Measurements from ENCODE around the gene ZWINT.

ZWINT gene, protein sequence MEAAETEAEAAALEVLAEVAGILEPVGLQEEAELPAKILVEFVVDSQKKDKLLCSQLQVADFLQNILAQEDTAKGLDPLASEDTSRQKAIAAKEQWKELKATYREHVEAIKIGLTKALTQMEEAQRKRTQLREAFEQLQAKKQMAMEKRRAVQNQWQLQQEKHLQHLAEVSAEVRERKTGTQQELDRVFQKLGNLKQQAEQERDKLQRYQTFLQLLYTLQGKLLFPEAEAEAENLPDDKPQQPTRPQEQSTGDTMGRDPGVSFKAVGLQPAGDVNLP

DNA sequence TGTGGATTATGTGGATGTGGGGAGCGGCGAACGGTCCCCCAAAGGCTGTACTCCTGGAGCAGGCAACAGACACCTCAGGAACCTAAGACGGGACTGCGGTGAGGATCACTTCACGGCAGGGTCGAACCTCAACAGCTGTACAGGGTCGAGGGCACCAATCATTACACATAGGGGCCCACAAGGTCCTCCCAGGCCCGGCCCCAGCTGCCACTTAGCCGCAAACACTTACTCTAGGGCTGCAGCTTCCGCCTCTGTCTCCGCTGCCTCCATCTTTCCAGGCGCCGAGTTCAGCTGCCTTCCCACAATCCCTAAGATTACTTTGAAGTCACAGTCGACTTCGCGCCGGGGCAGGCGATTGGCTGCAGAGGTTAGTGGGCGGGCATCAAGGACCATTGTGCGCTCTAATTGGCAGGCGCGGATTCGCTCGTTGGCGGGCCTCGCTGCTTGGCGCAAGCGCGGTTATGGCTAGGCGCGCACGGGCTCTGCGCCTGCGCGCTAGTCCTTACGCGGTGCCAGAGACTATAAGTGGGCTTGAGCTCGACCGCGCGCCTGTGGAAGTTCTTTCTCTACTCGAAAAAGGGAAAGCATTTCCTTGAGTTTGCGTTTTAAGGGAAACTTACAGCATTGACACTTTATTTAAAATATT, at the start of gene ZWINT:
Gene ZWINT, minus strand, starts transcription at position 293 of the 646 bp plus-strand sequence. Its CDS starts 23 bp downstream, at position 270.
- TF ChIP-seq ZNF274 (IDR thresholded peaks at IDR 0.05; ENCODE audit: low read depth, low read length) = no peak

DNA sequence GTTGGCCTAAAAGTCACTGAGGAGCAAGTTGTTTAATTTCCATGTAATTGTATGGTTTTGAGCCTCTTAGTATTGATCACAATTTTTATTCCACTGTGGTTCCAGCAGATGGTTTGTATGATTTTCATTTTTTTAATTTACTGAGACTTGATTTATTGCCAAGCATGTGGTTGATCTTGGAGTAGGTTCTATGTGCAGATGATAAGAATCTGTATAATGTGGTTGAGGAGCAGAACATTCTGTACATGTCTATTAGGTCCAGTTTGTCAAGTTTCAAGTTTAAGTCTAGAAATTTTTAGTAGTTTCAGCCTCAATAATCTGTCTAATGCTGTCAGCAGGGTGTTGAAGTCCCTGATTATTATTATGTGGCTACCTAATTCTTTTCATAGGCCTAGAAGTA, 22.7 kb upstream of the ZWINT start:
- TF ChIP-seq ZNF274 (IDR thresholded peaks at IDR 0.05; ENCODE audit: low read depth, low read length) = no peak
- H3K4me3 ChIP-seq (ENCODE audit: low read length) = no peak overlapping the region

More for the DNA sequence above, at the start of gene ZWINT:
- H3K4me3 ChIP-seq (ENCODE audit: low read length) = peak within 1 kb of the TSS; percentile 100

DNA sequence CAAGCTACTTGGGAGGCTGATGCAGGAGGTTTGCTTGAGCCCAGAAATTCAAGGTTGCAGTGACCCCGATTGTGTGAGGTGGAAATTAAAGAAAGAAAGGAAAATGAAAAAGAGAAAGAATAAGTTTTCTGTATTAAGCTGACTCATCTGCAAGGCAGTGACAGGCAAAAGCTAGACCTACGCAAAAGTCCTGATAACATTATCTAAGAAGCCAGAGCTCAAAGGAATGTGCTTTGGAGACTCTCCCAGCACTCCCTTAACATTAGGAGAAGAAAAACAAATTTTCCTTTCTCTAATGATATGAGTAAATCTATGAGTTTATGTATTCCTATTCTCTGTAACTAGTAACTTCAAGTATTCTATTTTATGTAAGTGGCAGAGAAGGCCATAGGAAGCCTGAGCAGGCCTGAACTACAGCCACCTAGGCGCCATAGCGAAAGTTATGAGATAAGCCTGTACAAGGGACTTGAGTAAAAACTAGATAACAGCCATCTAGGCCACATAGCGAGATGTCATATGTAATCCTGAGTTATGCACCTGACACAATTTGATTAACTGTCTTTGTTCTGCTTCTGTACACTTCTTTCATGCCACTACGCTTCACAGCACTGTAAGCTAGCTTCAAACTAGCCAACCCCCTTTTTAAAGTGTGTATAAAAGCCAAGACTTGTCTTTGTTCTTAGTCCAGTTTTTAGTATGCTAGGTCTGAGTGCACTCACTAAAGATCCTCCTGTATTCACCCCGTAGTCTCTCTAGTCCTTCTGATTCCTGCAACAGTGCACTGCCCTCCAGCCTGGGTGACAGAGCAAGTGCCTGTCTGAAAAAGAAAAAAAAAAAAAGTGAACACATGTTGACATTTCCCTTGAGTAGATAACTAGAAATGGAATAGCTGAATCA, 9.4 kb upstream of the ZWINT start:
- TF ChIP-seq ZNF274 (IDR thresholded peaks at IDR 0.05; ENCODE audit: low read depth, low read length) = no peak
- no peak overlapping the region for H3K4me3 ChIP-seq (ENCODE audit: low read length)

DNA sequence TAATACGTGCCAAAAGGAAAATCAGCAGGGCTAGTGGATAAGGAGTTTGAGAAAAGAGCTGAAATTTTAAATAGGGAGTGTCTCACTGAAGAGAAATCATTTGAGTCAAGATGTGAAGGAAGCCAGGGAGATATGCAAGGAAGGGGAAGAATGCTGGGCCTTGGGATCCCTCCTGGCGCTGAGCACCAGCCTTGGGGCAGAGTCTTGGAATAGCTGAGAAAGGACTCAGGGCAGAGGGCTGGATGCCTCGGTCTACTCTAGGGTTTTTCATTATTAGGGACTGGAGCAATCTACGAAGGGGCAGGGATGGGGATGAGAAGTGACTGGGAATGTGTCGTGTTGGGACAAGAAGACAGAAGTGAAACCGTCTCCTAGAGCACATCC, 484 bp downstream of the ZWINT start:
- no peak for TF ChIP-seq ZNF274 (IDR thresholded peaks at IDR 0.05; ENCODE audit: low read depth, low read length)
- peak overlapping the region; percentile 82 for H3K4me3 ChIP-seq (ENCODE audit: low read length)

DNA sequence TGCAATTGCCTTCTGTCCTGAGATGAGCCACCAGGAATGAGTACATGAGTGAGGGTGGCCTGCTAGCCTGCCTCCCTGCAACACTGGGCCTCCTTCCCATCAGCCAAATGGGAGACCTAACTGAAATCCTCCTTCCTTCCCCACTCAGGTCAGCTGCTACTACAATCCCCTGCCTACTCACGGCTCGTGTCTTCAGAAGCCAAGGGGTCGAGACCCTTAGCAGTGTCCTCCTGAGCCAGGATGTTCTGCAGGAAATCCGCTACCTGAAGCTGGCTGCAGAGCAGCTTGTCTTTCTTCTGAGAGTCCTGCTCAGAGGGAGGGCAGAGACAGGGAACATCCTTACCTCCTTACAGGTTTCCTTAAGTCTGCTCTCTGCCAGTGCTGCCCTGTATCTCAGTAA, 1.2 kb downstream of the ZWINT start:
- TF ChIP-seq ZNF274 (IDR thresholded peaks at IDR 0.05; ENCODE audit: low read depth, low read length) = no peak
- peak overlapping the region; percentile 82; the same call in 1 of the 2 replicates for H3K4me3 ChIP-seq (ENCODE audit: low read length)

DNA sequence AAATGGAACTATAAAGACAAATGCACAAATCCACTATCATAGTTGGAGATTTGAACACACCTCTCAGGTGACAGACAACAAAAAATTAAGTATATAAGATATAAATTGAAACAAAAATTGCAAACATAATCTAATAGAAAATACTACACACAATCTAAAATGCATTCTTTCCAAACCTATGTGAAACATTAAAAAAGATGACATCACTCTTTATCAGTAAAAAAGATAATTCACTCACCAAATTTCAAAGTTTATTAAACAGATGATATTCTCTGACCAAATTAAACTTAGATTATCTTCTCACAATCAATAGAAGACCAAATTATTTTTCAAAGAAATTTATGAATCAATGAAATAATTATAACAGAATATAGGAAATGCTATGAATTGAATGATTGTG, 4.0 kb downstream of the ZWINT start:
- H3K4me3 ChIP-seq (ENCODE audit: low read length) = no peak overlapping the region
- no peak for TF ChIP-seq ZNF274 (IDR thresholded peaks at IDR 0.05; ENCODE audit: low read depth, low read length)

DNA sequence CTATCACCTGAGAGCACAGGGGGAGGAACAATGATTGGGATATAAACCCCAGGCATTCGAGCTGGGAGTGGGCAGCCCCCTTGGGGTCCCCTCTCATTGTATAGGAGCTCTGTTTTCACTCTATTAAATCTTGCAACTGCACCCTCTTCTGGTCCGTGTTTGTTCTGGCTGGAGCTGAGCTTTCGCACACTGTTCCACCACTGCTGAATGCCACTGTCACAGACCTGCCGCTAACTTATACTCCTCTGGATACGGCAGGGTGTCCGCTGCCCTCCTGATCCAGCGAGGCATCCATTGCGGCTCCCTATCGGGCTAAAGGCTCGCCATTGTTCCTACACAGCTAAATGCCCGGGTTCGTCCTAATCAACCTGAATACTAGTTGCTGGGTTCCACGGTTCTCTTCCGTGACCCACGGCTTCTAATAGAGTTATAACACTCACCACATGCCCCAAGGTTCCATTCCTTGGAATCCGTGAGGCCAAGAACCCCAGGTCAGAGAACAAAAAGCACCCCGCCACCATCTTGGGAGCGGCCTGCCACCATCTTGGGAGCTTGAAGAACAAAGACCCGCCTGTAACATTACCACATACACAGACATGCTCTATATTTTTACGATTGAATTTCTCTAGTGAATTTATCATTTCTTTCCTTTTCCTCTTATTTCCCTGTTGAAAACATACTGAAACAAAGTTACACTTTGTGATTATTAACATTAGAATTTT, 9.0 kb downstream of the ZWINT start:
- no peak overlapping the region for H3K4me3 ChIP-seq (ENCODE audit: low read length)
- TF ChIP-seq ZNF274 (IDR thresholded peaks at IDR 0.05; ENCODE audit: low read depth, low read length) = no peak

DNA sequence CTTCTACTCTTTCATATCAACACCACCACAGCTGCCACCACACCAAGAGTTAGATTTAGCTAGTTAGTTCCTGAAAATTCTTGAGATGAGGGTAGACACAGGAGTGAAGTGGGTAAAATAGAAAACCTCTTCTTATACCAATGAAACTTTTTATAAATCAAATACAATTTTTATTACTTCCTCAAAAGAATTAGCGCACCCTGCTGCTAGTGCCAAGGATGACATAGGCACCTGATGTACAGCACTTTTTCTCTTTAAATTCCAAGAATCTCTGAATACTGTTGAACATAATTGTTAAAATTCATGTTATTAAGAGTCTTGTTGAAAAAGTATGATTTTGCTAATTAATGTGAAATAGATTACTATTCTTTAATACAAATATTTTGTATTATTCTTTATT, 11.4 kb downstream of the ZWINT start:
- TF ChIP-seq ZNF274 (IDR thresholded peaks at IDR 0.05; ENCODE audit: low read depth, low read length) = no peak
- no peak overlapping the region for H3K4me3 ChIP-seq (ENCODE audit: low read length)

DNA sequence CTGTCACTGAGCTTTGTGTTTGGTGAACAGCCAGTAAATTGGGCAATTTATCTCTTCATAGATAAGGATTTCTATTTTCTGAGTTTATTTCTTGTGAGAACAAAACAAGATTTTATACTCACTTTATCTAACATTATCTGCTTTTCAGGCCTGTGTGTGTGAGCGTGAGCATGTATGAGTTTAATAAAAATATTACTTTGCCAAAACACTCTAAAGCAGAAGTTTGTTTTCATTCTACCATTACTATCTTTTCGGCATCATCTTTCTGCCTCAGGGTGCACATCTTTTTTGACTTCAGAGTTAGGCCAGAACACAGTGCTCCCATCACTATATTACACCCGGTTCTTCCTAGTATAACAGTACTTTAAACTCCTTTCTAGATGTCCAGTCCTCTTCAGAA, 13.0 kb downstream of the ZWINT start:
- no peak overlapping the region for H3K4me3 ChIP-seq (ENCODE audit: low read length)
- no peak for TF ChIP-seq ZNF274 (IDR thresholded peaks at IDR 0.05; ENCODE audit: low read depth, low read length)

DNA sequence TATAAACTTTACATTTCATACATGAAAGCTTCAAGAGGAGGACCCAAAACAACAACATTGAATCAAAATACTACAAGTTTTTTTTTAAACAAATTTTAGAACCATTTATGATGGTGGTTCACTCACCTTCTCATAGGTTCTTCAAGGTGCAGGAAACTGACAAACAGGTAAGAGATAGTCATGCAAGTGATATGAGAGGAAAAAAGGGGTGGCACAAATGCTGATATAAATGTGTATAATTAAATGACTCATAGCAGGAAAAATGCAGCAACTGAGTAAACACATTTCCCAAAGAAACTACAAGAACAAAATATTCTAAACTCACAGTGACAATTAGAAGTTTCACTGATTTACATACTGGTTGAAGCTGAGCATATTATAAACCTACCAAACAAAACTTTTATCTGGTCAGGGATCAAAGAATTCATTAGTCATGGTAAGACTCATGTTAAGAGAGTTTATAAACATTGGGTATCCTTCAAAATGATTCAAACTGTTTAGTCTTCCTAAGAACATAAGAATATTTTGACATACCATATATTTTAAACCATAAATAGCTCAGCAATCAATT, 14.1 kb downstream of the ZWINT start:
- TF ChIP-seq ZNF274 (IDR thresholded peaks at IDR 0.05; ENCODE audit: low read depth, low read length) = no peak
- no peak overlapping the region for H3K4me3 ChIP-seq (ENCODE audit: low read length)

DNA sequence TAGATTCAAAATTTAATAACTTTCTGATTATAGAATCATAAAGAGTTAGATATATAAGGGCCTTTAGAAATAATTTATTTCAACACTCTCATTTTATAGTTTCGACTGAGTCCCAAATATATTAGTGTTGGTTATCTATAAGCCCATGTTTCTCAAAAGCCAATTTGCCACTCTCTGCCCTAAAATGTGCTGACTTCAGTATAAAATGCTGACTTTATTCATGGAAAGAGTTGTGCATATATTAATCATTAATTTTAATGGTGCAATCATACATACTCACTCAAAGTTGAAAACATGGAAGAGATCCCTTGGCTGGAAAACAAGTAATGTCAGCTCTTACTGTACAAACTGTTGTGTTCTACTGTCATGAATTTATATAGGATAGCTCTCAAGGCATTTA, 19.4 kb downstream of the ZWINT start:
- no peak for TF ChIP-seq ZNF274 (IDR thresholded peaks at IDR 0.05; ENCODE audit: low read depth, low read length)
- no peak overlapping the region for H3K4me3 ChIP-seq (ENCODE audit: low read length)

DNA sequence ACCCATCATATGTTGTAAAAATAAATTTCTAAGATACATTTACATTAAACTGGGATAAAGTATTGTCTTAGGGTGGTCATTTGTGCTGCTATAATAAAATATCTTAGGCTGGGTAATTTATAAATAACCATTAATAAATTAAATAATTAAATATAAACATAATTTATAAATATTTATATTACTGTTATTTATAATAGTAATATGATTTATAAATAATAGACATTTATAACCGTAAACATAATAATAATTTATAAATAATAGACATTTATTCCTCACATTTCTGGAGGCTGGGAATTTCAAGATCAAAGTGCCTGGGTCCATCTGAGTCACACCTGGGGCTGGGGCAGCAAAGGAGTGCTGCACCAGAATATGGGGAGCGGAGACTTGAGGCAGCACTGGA, 31.1 kb downstream of the ZWINT start:
- no peak overlapping the region for H3K4me3 ChIP-seq (ENCODE audit: low read length)
- no peak for TF ChIP-seq ZNF274 (IDR thresholded peaks at IDR 0.05; ENCODE audit: low read depth, low read length)

DNA sequence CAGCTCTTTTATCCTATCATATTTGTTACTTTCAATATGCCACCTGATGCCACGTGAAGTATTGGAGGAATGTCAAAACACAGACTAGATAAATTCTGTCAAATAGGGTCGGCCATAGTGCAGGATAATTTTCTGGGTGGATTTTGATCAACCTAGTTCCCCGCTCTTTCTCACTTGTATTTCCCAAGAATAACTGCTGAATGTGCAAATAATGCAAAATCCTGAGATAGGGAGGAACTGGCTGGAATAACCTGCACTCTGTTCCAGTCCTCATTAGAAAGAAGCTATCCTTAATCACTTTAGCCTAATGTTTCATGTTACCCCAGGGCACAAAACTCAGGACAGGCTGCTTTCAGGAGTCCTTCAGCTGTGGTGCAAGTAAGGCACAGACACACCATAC, 33.9 kb downstream of the ZWINT start:
- TF ChIP-seq ZNF274 (IDR thresholded peaks at IDR 0.05; ENCODE audit: low read depth, low read length) = no peak
- no peak overlapping the region for H3K4me3 ChIP-seq (ENCODE audit: low read length)

DNA sequence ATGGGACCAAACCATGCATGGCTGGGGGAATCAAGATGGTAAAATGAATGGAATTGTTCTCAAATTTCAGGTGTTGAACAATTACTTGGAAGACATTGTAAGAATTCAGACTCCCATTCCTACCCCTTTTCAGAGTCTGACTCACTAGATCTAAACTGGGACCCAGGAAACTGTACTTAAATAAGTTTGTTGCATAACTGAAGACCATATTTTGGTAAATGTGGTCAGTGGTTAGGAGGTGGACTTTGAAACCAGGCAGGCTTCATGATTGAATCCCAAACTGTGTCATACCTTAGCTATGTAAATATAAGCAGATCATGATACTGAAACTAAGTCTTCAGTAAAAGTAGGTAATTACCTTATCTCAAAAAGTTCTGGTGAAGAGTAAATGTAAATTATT, 41.7 kb downstream of the ZWINT start:
- H3K4me3 ChIP-seq (ENCODE audit: low read length) = no peak overlapping the region
- TF ChIP-seq ZNF274 (IDR thresholded peaks at IDR 0.05; ENCODE audit: low read depth, low read length) = no peak

Data from GM08714 (cell line).